Measurements from ENCODE around the gene FASTKD3. TPM values are rescaled to one million over a fixed set of nuclear protein-coding genes. Genes with fewer than 3 reads are reported as not detected.

Gene FASTKD3
- total and polyA plus RNA-seq, 4 donors, result 6.3 to 11.3 (median 9.5) TPM

- TF ChIP-seq GABPA (IDR thresholded peaks at IDR 0.05 in 1 of 2, conservative IDR thresholded peaks at IDR 0.05 in 1 of 2) (no peak), HNF4G (IDR thresholded peaks at IDR 0.05) (no peak), ZBTB33 (IDR thresholded peaks at IDR 0.05) (no peak), TAF1 (conservative IDR thresholded peaks at IDR 0.05) (no peak), EGR1 (IDR thresholded peaks at IDR 0.05; ENCODE audit: low read depth in 2 of 2) (no peak)
Observed at GRCh38 chr5:7828269-7828668, 40.6 kb downstream of the FASTKD3 start (continued).

- H3K4me1 ChIP-seq (ENCODE audit: control insufficient read depth in 4 of 4, insufficient read depth in 4 of 4, low read length in 3 of 4), result no peaks in the 10 kb centered on the region
- H3K36me3 ChIP-seq (ENCODE audit: control insufficient read depth in 4 of 4, insufficient read depth in 3 of 4, low read depth in 1 of 4, low read length in 3 of 4), result no peaks in the 10 kb centered on the region
- no peak overlapping the region for H3K4me3 ChIP-seq (ENCODE audit: low read depth in 1 of 3, low read length in 3 of 3)
- no peak for TF ChIP-seq NR2F2 (IDR thresholded peaks at IDR 0.05)
- TF ChIP-seq FOXA1 (IDR thresholded peaks at IDR 0.05), result no peak
- no peak for TF ChIP-seq YY1 (IDR thresholded peaks at IDR 0.05)
- no peak for TF ChIP-seq EGR1 (IDR thresholded peaks at IDR 0.05; ENCODE audit: low read depth in 2 of 2)
- no peak for TF ChIP-seq REST (IDR thresholded peaks at IDR 0.05)
- TF ChIP-seq HNF4A (conservative IDR thresholded peaks at IDR 0.05), result no peak
- TF ChIP-seq TAF1 (conservative IDR thresholded peaks at IDR 0.05), result no peak
- no peak for TF ChIP-seq ZBTB33 (IDR thresholded peaks at IDR 0.05)
- no peak for TF ChIP-seq JUND (IDR thresholded peaks at IDR 0.05)
- TF ChIP-seq RXRA (IDR thresholded peaks at IDR 0.05), result no peak
- TF ChIP-seq ATF3 (IDR thresholded peaks at IDR 0.05), result no peak
- TF ChIP-seq FOXA2 (IDR thresholded peaks at IDR 0.05), result no peak
- no peak overlapping the region for H3K27ac ChIP-seq (ENCODE audit: low read depth in 1 of 2, low read length in 2 of 2)
- no peak overlapping the region for H3K9ac ChIP-seq (ENCODE audit: low read depth in 1 of 2, low read length in 2 of 2)
- H3K27me3 ChIP-seq (ENCODE audit: control insufficient read depth in 4 of 4, insufficient read depth in 4 of 4, low read length in 3 of 4), result peaks cover 0 to 2% (median 0%) of the 10 kb centered on the region in 4 donors
- H3K9me3 ChIP-seq (ENCODE audit: control insufficient read depth in 4 of 4, low read length in 3 of 4), result no peaks in the 10 kb centered on the region
- DNase-seq (ENCODE audit: low spot score), result no peak
- 83% methylated on average over 6 of the region's 6 CpGs for WGBS
Observed at GRCh38 chr5:7827610-7828009, 41.2 kb downstream of the FASTKD3 start.
